Transverse colon (tissue), 4 donors: ENCODE data around the gene PRKCA. TPM values are rescaled to one million over a fixed set of nuclear protein-coding genes. Genes with fewer than 3 reads are reported as not detected.

Experiments
- DNase-seq: peaks from one replicate; pipeline ENCODE4 v3.0.0-alpha.2; 2019
- H3K27ac ChIP-seq, 4 donors: fragments of 200-600 bp; sonication (generic); 2 replicates each; pipeline ENCODE4 v1.5.1; 2016 to 2018; ENCODE audit warnings: inconsistent platforms in 4 of 4
- H3K27me3 ChIP-seq: fragments of 200-600 bp; sonication (generic); 2 replicates; pipeline ENCODE4 v1.5.1; 2017; ENCODE audit warnings: inconsistent platforms
- H3K36me3 ChIP-seq, 4 donors: fragments of 200-600 bp; sonication (generic); 2 replicates each; pipeline ENCODE4 v1.5.1; 2017 to 2019; ENCODE audit warnings: inconsistent platforms in 4 of 4
- H3K4me1 ChIP-seq, 4 donors: fragments of 200-600 bp; sonication (generic); 2 replicates each; pipeline ENCODE4 v1.5.1; 2017 to 2020; ENCODE audit warnings: inconsistent platforms in 4 of 4
- H3K4me3 ChIP-seq, 4 donors: fragments of 200-600 bp; sonication (generic); 1 replicate in 1 of 4; 2 replicates in 3 of 4; pipeline versions ENCODE4 v1.5.1 to v1.6.1; 2017 to 2019; ENCODE audit warnings: inconsistent platforms in 4 of 4
- H3K9me3 ChIP-seq, 2 donors: fragments of 200-600 bp; sonication (generic); 2 replicates each; pipeline ENCODE4 v1.5.1; 2017 to 2019; ENCODE audit warnings: inconsistent platforms in 2 of 2
- CTCF ChIP-seq, 5 experiments: fragments of 200-600 bp in 3 of 5; fragments of 450-650 bp in 2 of 5; sonication (generic) in 3 of 5; IDR thresholded peaks; 1 replicate in 2 of 5; 2 replicates in 3 of 5; pipeline ENCODE4 v1.5.1; 2016 to 2017; ENCODE audit warnings: antibody characterized with exemption in 5 of 5, inconsistent platforms in 3 of 5, mild to moderate bottlenecking in 2 of 5, moderate library complexity in 1 of 5
- EP300 ChIP-seq: sonication (generic); formaldehyde crosslinking; IDR thresholded peaks from one replicate; pipeline ENCODE4 v1.6.1; 2017; ENCODE audit warnings: antibody characterized with exemption, low read depth
- POLR2A ChIP-seq: fragments of 450-650 bp; IDR thresholded peaks from one replicate; pipeline ENCODE4 v1.6.1; 2016; ENCODE audit warnings: antibody characterized with exemption, mild to moderate bottlenecking, moderate library complexity
- POLR2AphosphoS5 ChIP-seq, 3 donors: sonication (generic); formaldehyde crosslinking; IDR thresholded peaks; one replicate each; pipeline ENCODE4 v1.6.1; 2016; ENCODE audit warnings: antibody characterized with exemption in 3 of 3
- WGBS, 2 donors: methylation state at CpG; one replicate each; pipeline ENCODE4 v1.1.5; 2018; ENCODE audit warnings: low coverage in 1 of 2; 5-methylcytosine and 5-hydroxymethylcytosine counted together
- in situ Hi-C, 4 donors: fragments of 200-750 bp; cut with MboI; loops; one replicate each; pipeline versions ENCODE4 v1.15.0 to v1.15.1; 2017; ENCODE audit warnings: low sequenced_read_pairs in 3 of 4, low pct_ligation_motif_present in 1 of 4, low pct_unique_long_range_greater_than_20kb in 1 of 4
- intact Hi-C: fragments of 100-400 bp; cut with DNase I; formaldehyde crosslinking; loops from one replicate; pipeline ENCODE4 v1.15.1; 2023; ENCODE audit warnings: low total_unique reads
- total RNA-seq, 4 donors: library from RNA; depleted of rRNA; stranded (reverse); fragments of >200 nt; gene quantifications; one replicate each; pipeline ENCODE4 v1.1.0, GENCODE V29; 2016

The PRKCA gene
- total RNA-seq, 4 donors from 2014 or later, result 16.1 to 49.7 (median 31.7) TPM

GRCh38 chr17:66260275-66260674, 42.1 kb upstream of the PRKCA start:
- H3K36me3 ChIP-seq, result no peaks in the 10 kb centered on the region
- no peaks in the 10 kb centered on the region for H3K9me3 ChIP-seq
- WGBS, 2 donors, result 78 to 90% methylated on average over 6 of the region's 6 CpGs
- no peak for DNase-seq
- H3K27ac ChIP-seq, result no peak overlapping the region
- H3K27me3 ChIP-seq, result no peaks in the 10 kb centered on the region
- H3K4me1 ChIP-seq, result peaks cover 0 to 3% (median 1%) of the 10 kb centered on the region in 4 donors
- in situ Hi-C loops (loop anchor here in 2 of 4 donors (25.0 kb wide), 3 partner anchors 177 to 402 kb away; no protein-coding TSS in a partner anchor), intact Hi-C loops (no loop called here)
- no peak overlapping the region for H3K4me3 ChIP-seq
- TF ChIP-seq CTCF (IDR thresholded peaks at IDR 0.05) (no peak), POLR2AphosphoS5 (IDR thresholded peaks at IDR 0.05) (no peak), POLR2A (no peak), EP300 (no peak)

- WGBS, 2 donors, result 55% methylated on average over 1 of the region's 1 CpG; no CpG with 5 or more reads in 1 of the 2 donors
- no peak for DNase-seq
- Histone ChIP-seq H3K27ac (no peak overlapping the region), H3K4me3 (no peak overlapping the region), H3K36me3 (no peaks in the 10 kb centered on the region), H3K9me3 (no peaks in the 10 kb centered on the region), H3K4me1 (peaks cover 0 to 2% (median 0%) of the 10 kb centered on the region in 4 donors), H3K27me3 (no peaks in the 10 kb centered on the region)
- TF ChIP-seq POLR2AphosphoS5 (IDR thresholded peaks at IDR 0.05) (no peak), POLR2A (no peak), CTCF (IDR thresholded peaks at IDR 0.05) (no peak), EP300 (no peak)
- in situ Hi-C loops, result loop anchor here in 2 of 4 donors (25.0 kb wide), 3 partner anchors 177 to 402 kb away; no protein-coding TSS in a partner anchor
- intact Hi-C loops, result no loop called here
Measured at GRCh38 chr17:66260688-66261087, 41.7 kb upstream of the PRKCA start.

- no peaks in the 10 kb centered on the region for H3K4me1 ChIP-seq
- intact Hi-C loops, result no loop called here
- DNase-seq, result no peak
- no peaks in the 10 kb centered on the region for H3K36me3 ChIP-seq
- TF ChIP-seq EP300 (no peak), POLR2A (no peak), CTCF (IDR thresholded peaks at IDR 0.05) (no peak), POLR2AphosphoS5 (IDR thresholded peaks at IDR 0.05) (no peak)
- H3K4me3 ChIP-seq, result no peak overlapping the region
- in situ Hi-C loops, result loop anchor here in 2 of 4 donors (25.0 kb wide), 3 partner anchors 175 to 400 kb away; no protein-coding TSS in a partner anchor
- no peaks in the 10 kb centered on the region for H3K9me3 ChIP-seq
- H3K27me3 ChIP-seq, result no peaks in the 10 kb centered on the region
- H3K27ac ChIP-seq, result no peak overlapping the region
- 43 to 64% methylated on average over 1 to 2 of the region's 2 CpGs for WGBS, 2 donors
Measured at GRCh38 chr17:66262767-66263166, 39.6 kb upstream of the PRKCA start.

- no peaks in the 10 kb centered on the region for H3K4me1 ChIP-seq
- no peaks in the 10 kb centered on the region for H3K9me3 ChIP-seq
- DNase-seq, result no peak
- no peak overlapping the region for H3K27ac ChIP-seq
- no peak overlapping the region for H3K4me3 ChIP-seq
- H3K36me3 ChIP-seq, result no peaks in the 10 kb centered on the region
- in situ Hi-C loops (loop anchor here in 2 of 4 donors (25.0 kb wide), 3 partner anchors 173 to 398 kb away; no protein-coding TSS in a partner anchor), intact Hi-C loops (no loop called here)
- H3K27me3 ChIP-seq, result no peaks in the 10 kb centered on the region
- TF ChIP-seq CTCF (IDR thresholded peaks at IDR 0.05) (no peak), POLR2AphosphoS5 (IDR thresholded peaks at IDR 0.05) (no peak), EP300 (no peak), POLR2A (no peak)
- WGBS, 2 donors, result 89 to 90% methylated on average over 5 of the region's 5 CpGs
Measured at GRCh38 chr17:66264696-66265095, 37.7 kb upstream of the PRKCA start.
